IMR-90 (cell line): ENCODE results near the gene NAA11. TPM values are rescaled to one million over a fixed set of nuclear protein-coding genes. Genes with fewer than 3 reads are reported as not detected.

Source experiments
- ATAC-seq: fragments of 200-7000 bp; cut with Tn5 transposase; 2 replicates; pipeline ENCODE4 v1.9.1; 2020; ENCODE audit warnings: low read depth, mild to moderate bottlenecking, moderate library complexity
- BruUV-seq: library from RNA; stranded (reverse); fragments of 400-500 nt; replicated peaks from 2 replicates; lab custom pipeline; 2021; lab: Mats Ljungman, UMichigan
- CTCF ChIA-PET: fragments of 300-600 bp; formaldehyde crosslinking; extraction: SDS; loops from one replicate; lab custom pipeline; 2021; ENCODE audit warnings: antibody characterized with exemption; lab: Yijun Ruan, JAX
- POLR2A ChIA-PET: fragments of 300-600 bp; sonication (Branson Sonifier 250); formaldehyde crosslinking; loops from one replicate; lab custom pipeline; 2022; ENCODE audit warnings: antibody characterized with exemption; ENCODE audit not compliant: unreplicated experiment; lab: Charles Lee
- DNase-seq: peaks from one replicate; pipeline ENCODE4 v3.0.0; 2013
- H2AFZ ChIP-seq: replicated peaks from 2 replicates; pipeline ENCODE3; 2013; ENCODE audit warnings: low read length, mild to moderate bottlenecking; ENCODE audit not compliant: poor library complexity
- H2AK5ac ChIP-seq: 2 replicates; pipeline ENCODE4 v1.6.1; 2013; ENCODE audit warnings: low read depth, low read length, inconsistent platforms
- H2AK9ac ChIP-seq: replicated peaks from 2 replicates; pipeline ENCODE3; 2013; ENCODE audit warnings: mild to moderate bottlenecking, low read depth, low read length, moderate library complexity; ENCODE audit not compliant: poor library complexity
- H2BK120ac ChIP-seq: 2 replicates; pipeline ENCODE4 v1.6.1; 2013; ENCODE audit warnings: low read depth, low read length, inconsistent platforms
- H2BK15ac ChIP-seq: 3 replicates; pipeline ENCODE4 v1.6.1; 2013; ENCODE audit warnings: low read depth, low read length, inconsistent platforms
- H2BK20ac ChIP-seq: 2 replicates; pipeline ENCODE4 v1.6.1; 2013; ENCODE audit warnings: low read depth, mild to moderate bottlenecking, inconsistent platforms, low read length, moderate library complexity
- H2BK5ac ChIP-seq: 2 replicates; pipeline ENCODE4 v1.6.1; 2013; ENCODE audit warnings: mild to moderate bottlenecking, low read depth, low read length, inconsistent platforms; ENCODE audit not compliant: poor library complexity, severe bottlenecking
- H3K14ac ChIP-seq: replicated peaks from 2 replicates; pipeline ENCODE4 v1.6.1; 2013; ENCODE audit warnings: low read depth, low read length, inconsistent platforms
- H3K18ac ChIP-seq: 2 replicates; pipeline ENCODE4 v1.6.1; 2013; ENCODE audit warnings: low read depth, low read length, control low read depth
- H3K23ac ChIP-seq: 2 replicates; pipeline ENCODE4 v1.6.1; 2013; ENCODE audit warnings: low read depth, low read length, inconsistent platforms
- H3K27ac ChIP-seq: 2 replicates; pipeline ENCODE4 v1.5.1; 2013; ENCODE audit warnings: mild to moderate bottlenecking, control low read depth, low read length; ENCODE audit not compliant: insufficient read depth
- H3K27me3 ChIP-seq: 2 replicates; pipeline ENCODE4 v1.6.1; 2013; ENCODE audit warnings: low read length; ENCODE audit not compliant: control insufficient read depth, insufficient read depth
- H3K36me3 ChIP-seq: 2 replicates; pipeline ENCODE4 v1.6.1; 2013; ENCODE audit warnings: low read length, mixed read lengths; ENCODE audit not compliant: control insufficient read depth, insufficient read depth
- H3K4ac ChIP-seq: 2 replicates; pipeline ENCODE4 v1.6.1; 2013; ENCODE audit warnings: low read depth, low read length, inconsistent platforms
- H3K4me1 ChIP-seq: 2 replicates; pipeline ENCODE4 v1.6.1; 2013; ENCODE audit warnings: low read length, mixed read lengths; ENCODE audit not compliant: control insufficient read depth, insufficient read depth
- H3K4me2 ChIP-seq: 2 replicates; pipeline ENCODE4 v1.6.1; 2013; ENCODE audit warnings: low read depth, mild to moderate bottlenecking, control low read depth, low read length, moderate library complexity
- H3K4me3 ChIP-seq: 2 replicates; pipeline ENCODE4 v1.5.1; 2013; ENCODE audit warnings: low read depth, mild to moderate bottlenecking, control low read depth, low read length, moderate library complexity; ENCODE audit not compliant: insufficient read depth
- H3K56ac ChIP-seq: 2 replicates; pipeline ENCODE4 v1.6.1; 2013; ENCODE audit warnings: low read length, inconsistent platforms; ENCODE audit not compliant: insufficient read depth; ENCODE audit errors: extremely low read depth
- H3K79me1 ChIP-seq, 2 experiments: 2 replicates each; pipeline ENCODE4 v1.6.1; 2013; ENCODE audit warnings: low read length in 2 of 2, inconsistent platforms in 1 of 2, low read depth in 1 of 2
- H3K9ac ChIP-seq: 2 replicates; pipeline ENCODE4 v1.6.1; 2013; ENCODE audit warnings: low read depth, low read length, control low read depth
- H3K9me1 ChIP-seq: 2 replicates; pipeline ENCODE4 v1.6.1; 2013; ENCODE audit warnings: low read length, inconsistent platforms; ENCODE audit not compliant: insufficient read depth
- H3K9me3 ChIP-seq: 2 replicates; pipeline ENCODE4 v1.6.1; 2013; ENCODE audit warnings: low read length; ENCODE audit not compliant: control insufficient read depth, insufficient read depth
- H4K20me1 ChIP-seq: 2 replicates; pipeline ENCODE4 v1.6.1; 2013; ENCODE audit warnings: low read length, inconsistent platforms; ENCODE audit not compliant: insufficient read depth
- H4K5ac ChIP-seq: 2 replicates; pipeline ENCODE4 v1.6.1; 2013; ENCODE audit warnings: mild to moderate bottlenecking, low read depth, low read length, control low read depth
- H4K8ac ChIP-seq, 2 experiments: 2 replicates each; pipeline ENCODE4 v1.6.1; 2013; ENCODE audit warnings: low read depth in 2 of 2, low read length in 2 of 2, control low read depth in 1 of 2, inconsistent platforms in 1 of 2
- H4K91ac ChIP-seq: 2 replicates; pipeline ENCODE4 v1.6.1; 2013; ENCODE audit warnings: low read depth, low read length, inconsistent platforms; ENCODE audit not compliant: insufficient read depth
- FOS ChIP-seq: fragments of 150-350 bp; IDR thresholded peaks from 2 replicates; pipeline ENCODE4 v1.6.1; 2016; ENCODE audit warnings: low read depth, low read length
- POLR2A ChIP-seq: IDR thresholded peaks from 2 replicates; pipeline ENCODE4 v1.6.1; 2012; ENCODE audit warnings: mild to moderate bottlenecking, low read depth, low read length
- WGBS, 2 experiments: methylation state at CpG; one replicate each; pipeline versions ENCODE4 v1.1.5 to v1.1.7; 2013; ENCODE audit warnings: missing lambda C conversion rate in 2 of 2; ENCODE audit not compliant: insufficient read length in 1 of 2; ENCODE audit errors: extremely low coverage in 2 of 2; 5-methylcytosine and 5-hydroxymethylcytosine counted together
- dilution Hi-C: fragments of 300-500 bp; cut with HindIII; formaldehyde crosslinking; loops from one replicate; pipeline ENCODE4 v1.14.3; 2018; ENCODE audit warnings: low sequenced_read_pairs; ENCODE audit not compliant: unreplicated experiment
- in situ Hi-C: fragments of 300-500 bp; cut with MboI; formaldehyde crosslinking; loops from 3 replicates; pipeline ENCODE4 v1.14.3; 2019; ENCODE audit warnings: low sequenced_read_pairs, inconsistent platforms, mixed read lengths
- intact Hi-C: fragments of 100-400 bp; cut with micrococcal nuclease; formaldehyde crosslinking; loops from 2 replicates; pipeline ENCODE4 v1.10.0; 2022
- polyA plus RNA-seq, 3 experiments: library from polyadenylated mRNA; depleted of rRNA; stranded (reverse); fragments of >200 nt; gene quantifications; 2 replicates each; pipeline ENCODE4 v1.2.3, GENCODE V29; 2012; ENCODE audit warnings: low replicate concordance in 1 of 3
- total RNA-seq: library from RNA; depleted of rRNA; stranded (reverse); fragments of >200 nt; gene quantifications from 2 replicates; pipeline ENCODE4 v1.2.3, GENCODE V29; 2012

Gene NAA11
- total and polyA plus RNA-seq, 2 of the 4 experiments (the other 2 are of a cell fraction): not detected

GRCh38 chr4:79340568-79340967 lies 14.7 kb upstream of the NAA11 start:
- Histone ChIP-seq H3K9me3 (no peaks in the 10 kb centered on the region), H4K91ac (no peak overlapping the region), H3K56ac (no peak overlapping the region), H3K23ac (no peak overlapping the region), H2BK5ac (no peak overlapping the region), H2BK120ac (no peak overlapping the region), H2BK20ac (no peak overlapping the region), H3K14ac (no peak overlapping the region), H3K36me3 (no peaks in the 10 kb centered on the region), H3K4me1 (no peaks in the 10 kb centered on the region), H3K27me3 (no peaks in the 10 kb centered on the region), H3K9ac (no peak overlapping the region), H3K4me3 (no peak overlapping the region), H3K4me2 (no peak overlapping the region), H3K4ac (no peak overlapping the region), H2BK15ac (no peak overlapping the region), H2AFZ (no peak overlapping the region), H4K8ac (no peak overlapping the region), H3K27ac (no peak overlapping the region), H3K18ac (no peak overlapping the region), H3K9me1 (no peaks in the 10 kb centered on the region), H2AK9ac (no peak overlapping the region), H4K20me1 (no peaks in the 10 kb centered on the region), H3K79me1 (no peaks in the 10 kb centered on the region), H4K5ac (no peak overlapping the region), H2AK5ac (no peak overlapping the region)
- WGBS, 2 experiments: 67% methylated on average over 1 of the region's 2 CpGs; no CpG with 5 or more reads in 1 of the 2 experiments
- no TSS peak for BruUV-seq
- dilution Hi-C loops: no loop called here
- TF ChIP-seq FOS (no peak), POLR2A (no peak)
- intact Hi-C loops: no loop called here
- in situ Hi-C loops: no loop called here
- CTCF ChIA-PET: no interaction called here
- DNase-seq (no peak), ATAC-seq (no peak)
- POLR2A ChIA-PET: no interaction called here
